ENCODE data around the gene FPR1.
A peak's percentile ranks its signal among the peaks of the same experiment; 100 is the strongest.
"Not testable (repeated sequence)": the region's sequence is repeated elsewhere in the genome, so short reads cannot be mapped to it uniquely, and the experiment has no call there.

Gene FPR1

DNA sequence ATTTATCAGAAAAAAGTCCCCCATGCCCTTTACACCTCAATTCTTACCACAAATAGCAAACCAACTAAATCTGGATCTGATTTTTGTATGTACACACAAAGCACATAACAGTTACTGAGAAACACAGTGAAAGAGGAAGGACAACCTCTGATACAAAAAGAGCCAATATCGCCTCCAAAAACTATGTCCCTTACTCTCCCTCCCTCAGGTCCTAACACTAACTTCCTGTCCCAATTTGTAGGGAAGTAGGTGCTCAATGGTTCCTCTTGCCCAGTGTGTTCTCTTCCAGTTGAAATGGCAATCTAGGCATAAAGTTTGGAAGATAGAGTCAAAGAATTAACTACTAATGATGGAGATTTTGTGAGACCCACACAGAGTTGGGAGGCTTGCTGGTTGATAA lies 27.5 kb upstream of the FPR1 start:
- no peak for DNase-seq (ENCODE audit: low read depth, low spot score)

DNA sequence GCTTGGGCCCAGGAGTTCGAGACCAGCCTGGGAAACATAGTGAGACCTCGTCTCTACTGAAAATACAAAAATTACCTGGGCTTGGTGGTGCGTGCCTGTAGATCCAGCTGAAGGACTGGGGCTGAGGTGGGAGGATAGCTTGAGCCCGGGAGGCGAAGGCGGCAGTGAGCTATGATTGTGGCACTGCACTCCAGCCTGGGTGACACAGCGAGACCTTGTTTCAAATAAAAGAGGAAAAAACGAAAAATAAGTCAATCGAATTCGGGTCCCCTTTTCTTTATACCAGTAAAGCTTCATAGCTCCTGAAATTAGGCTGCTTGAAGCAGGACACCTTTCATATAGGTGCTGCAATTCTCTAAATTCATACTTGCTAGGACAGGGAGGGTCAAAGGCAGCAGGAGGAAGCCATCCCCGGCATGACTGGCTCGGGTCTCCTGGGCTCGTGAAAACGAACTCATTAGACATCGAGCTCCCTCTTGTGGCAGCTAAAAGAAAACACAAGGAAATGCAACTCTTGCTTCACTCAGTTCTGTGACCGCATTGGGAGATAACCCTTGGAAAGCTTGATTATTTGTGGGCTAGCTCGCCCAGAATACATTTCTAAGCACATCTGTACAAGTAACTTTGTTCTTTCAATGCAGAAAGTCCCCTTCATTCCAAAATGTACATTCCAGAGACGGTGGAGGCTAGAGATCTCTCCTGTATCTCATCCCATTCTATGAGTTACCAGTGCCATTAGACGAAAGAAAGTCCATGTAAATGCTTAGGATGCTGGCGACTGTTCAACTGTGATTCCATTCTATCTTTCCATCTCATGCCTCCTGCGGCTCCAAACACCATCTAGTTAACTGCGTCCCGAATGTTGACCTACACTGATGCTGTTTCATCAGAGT lies 26.1 kb upstream of the FPR1 start:
- DNase-seq (ENCODE audit: low read depth, low spot score): peak; percentile 61

DNA sequence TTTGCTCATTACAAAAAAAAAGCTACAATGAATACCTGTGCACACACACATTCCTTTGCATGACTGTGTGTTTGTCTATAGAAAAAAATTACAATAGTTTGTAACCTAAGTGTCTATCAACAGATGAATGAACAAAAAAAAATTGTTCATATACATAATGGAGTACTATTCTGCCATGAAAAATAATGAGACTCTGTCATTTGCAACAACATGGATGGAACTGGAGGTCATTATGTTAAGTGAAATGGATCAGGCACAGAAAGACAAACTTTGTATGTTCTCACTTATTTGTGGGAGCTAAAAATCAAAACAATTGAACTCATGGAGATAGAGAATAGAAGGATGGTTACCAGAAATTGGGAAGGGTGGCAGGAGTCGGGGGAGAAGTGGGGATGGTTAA lies 24.9 kb upstream of the FPR1 start:
- DNase-seq (ENCODE audit: low read depth, low spot score): not testable (repeated sequence)

DNA sequence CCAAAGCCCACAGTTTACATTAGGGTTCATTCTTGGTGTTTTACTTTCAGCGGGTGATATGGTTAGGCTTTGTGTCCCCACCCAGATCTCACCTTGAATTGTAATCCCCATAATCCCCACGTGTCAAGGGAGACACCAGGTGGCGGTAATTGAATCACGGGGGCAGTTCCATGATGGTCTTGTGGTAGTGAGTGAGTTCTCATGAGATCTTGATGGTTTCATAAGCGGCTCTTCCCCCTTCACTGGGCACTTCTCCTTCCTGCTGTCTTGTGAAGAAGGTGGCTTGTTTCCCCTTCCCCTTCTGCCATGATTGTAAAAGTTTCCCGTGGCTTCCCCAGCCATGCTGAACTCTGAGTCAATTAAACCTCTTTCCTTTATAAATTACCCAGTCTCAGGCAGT lies 21.3 kb upstream of the FPR1 start:
- no peak for DNase-seq (ENCODE audit: low read depth, low spot score)

DNA sequence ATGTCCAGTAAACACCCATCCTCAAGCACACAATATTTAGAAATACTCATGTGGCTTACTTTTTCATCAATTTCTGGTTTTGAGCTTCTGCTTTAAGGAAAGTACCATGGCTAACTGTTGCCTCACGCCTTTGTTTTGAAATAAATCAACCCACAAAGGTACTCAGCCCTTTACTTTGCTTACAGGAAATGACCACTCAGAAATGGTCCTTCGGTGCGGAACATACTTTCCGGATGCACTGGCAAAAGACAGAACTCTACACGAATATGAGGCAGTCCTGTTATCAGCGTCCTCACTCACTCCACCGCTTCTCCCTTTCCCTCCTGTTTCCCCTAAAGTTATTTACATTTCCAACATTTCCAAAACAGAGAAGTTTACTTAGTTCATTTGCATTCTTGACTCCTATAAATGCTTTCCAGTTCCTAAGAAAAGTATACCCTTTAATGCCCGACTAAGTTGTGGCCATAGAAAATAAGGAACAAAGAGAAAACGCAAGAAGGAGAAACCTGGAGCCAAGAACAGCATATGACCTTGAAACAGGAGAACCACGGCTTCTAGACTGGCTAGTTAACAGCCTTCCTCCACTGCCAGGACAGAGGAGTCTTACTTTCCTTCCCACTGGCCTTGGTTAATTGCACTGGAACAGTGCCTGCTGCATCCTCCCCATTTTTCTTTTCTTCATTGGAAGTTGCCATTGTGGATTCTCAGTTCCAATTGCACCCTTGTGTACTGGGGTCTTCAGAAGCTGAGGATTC lies 19.9 kb upstream of the FPR1 start:
- no peak for DNase-seq (ENCODE audit: low read depth, low spot score)

DNA sequence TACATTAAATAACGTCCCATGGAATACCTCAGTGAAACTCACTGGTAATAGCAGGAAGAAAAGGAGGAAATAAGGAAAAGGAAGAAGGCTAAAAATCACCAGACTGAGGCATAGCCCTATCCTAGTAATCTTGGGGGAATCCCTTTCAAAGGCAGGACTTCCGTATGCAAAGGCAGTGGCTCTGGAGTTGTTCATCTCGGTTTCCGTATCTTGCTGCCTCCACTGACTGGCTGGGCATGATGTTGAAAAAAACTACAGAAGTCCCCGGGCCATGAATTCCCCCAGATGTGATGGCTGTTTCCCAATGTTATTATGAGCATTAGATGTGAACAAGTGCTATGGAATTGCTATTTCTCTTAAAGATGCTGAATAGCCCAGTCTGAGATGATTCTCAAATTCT lies 14.8 kb upstream of the FPR1 start:
- DNase-seq (ENCODE audit: low read depth, low spot score): no peak

DNA sequence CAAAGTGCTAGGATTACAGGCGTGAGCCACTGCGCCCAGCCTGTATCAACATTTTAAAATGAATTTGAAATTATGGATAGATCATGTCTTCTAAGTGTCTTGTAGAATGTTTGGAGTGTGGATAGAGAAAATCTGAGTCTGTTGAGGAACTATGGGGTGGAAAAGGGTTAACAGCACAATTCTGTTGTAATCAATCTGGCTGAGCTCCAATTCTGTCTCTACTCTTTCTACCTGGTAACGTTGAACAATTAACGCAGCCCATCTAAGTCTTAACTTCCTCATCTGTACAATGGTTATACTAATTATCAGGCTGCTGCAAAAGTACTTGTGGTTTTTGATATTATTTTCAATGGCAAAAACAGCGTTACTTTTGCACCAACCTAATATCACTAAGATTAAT lies 13.4 kb upstream of the FPR1 start:
- DNase-seq (ENCODE audit: low read depth, low spot score): no peak

DNA sequence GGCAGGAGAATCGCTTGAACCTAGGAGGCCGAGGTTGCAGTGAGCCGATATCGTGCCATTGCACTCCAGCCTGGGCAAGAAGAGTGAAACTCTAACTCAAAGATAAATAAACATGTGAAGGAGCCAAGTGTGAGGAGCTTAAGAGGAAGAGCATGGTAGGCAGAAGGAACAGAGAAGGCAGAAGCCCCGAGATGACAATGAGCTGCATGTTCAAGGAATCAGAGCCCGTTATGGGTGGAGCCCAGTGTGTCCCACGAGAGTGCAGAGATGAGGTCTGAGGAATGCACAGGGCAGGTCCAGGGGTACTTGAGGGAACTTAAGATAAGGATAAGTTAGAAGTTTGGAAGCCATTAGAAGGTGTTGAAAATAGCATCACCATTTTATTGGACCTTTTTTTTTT lies 10.0 kb upstream of the FPR1 start:
- DNase-seq (ENCODE audit: low read depth, low spot score): no peak

DNA sequence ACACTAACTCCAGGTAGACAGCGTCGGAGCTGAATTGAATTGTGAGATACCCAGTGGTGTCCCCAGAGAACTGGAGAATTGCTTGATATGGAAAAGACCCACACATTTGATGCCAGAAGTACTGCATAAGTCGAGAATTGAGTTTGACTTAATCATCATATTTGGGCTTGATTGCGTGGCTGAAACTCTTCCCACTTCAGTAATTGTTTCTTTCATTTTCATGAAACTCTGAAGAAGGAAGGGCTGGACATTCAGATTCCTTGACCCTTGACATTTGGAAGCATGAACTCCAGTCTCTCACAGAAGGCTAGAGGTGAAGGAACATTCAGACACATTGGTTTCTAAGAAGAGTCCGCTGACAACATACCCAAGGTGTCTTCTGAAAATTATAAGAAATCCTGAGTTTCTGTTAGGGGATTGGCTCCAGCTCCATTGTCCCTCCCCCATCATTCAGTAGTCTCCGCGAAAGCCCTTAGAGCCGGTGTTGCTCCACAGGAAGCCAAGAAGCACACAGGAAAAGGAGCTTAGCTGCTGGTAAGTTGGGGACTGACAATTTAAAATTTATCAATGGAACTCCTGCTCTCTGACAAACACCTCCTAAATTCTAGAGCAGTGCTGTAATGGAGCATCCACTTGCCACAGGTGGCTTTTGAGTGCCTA lies 9.1 kb upstream of the FPR1 start, which contains the start of gene FPR2:
Gene FPR2 (plus strand): TSS at position 484 of the 660 bp plus-strand sequence. CDS start 7,479 bp downstream, outside the sequence.
- no peak for DNase-seq (ENCODE audit: low read depth, low spot score)

DNA sequence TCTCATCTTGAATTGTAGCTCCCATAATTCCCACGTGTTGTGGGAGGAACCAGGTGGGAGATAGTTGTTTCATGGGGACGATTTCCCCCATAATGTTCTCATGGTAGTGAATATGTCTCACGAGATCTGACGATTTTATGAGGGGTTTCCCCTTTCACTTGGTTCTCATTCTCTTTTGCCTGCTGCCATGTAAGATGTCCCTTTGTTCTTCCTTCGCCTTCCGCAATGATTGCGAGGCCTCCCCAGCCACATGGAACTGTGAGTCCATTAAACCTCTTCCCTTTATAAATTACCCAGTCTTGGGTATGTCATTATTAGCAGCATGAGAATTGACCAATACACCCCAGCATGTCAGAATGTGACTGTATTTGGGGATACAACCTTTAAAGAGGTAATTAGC lies 3.9 kb upstream of the FPR1 start:
- no peak for DNase-seq (ENCODE audit: low read depth, low spot score)

DNA sequence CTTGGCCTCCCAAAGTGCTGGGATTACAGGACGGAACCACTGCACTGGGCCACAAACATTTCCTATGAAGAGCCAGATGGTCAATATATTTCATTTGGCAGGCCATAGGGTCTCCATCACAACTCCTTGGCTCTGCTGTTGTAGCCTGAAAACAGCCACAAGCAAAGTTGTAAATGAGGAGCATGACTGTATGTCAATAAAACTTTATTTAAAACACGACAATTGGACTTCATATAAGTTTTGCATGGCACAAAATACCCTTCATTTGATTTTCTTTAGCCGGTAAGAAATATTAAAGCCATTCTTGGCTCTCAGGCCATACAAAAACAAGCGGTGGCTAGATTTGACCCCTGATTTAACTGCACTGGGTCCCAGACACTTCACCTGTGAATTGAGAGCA lies 3.1 kb upstream of the FPR1 start:
- no peak for DNase-seq (ENCODE audit: low read depth, low spot score)

DNA sequence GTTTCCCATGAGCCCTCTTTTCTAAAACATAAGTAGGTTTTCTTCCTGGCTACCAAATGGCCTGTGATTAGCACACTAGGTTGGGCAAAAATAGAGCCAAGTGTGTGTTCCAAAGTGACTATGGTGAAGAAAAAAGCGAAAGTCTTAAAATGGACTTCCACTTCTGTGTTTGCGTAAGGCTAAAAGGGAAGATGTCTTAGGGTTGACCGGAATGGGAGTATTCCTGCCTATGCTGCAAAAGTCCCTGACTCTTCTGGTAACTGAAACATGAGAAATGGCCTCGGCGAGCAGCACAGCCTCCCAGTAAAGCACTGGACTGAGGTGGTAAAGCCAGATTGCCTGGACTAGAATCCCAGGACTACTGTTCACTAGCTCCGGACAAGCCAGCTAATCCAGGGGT lies 2.4 kb upstream of the FPR1 start:
- no peak for DNase-seq (ENCODE audit: low read depth, low spot score)

DNA sequence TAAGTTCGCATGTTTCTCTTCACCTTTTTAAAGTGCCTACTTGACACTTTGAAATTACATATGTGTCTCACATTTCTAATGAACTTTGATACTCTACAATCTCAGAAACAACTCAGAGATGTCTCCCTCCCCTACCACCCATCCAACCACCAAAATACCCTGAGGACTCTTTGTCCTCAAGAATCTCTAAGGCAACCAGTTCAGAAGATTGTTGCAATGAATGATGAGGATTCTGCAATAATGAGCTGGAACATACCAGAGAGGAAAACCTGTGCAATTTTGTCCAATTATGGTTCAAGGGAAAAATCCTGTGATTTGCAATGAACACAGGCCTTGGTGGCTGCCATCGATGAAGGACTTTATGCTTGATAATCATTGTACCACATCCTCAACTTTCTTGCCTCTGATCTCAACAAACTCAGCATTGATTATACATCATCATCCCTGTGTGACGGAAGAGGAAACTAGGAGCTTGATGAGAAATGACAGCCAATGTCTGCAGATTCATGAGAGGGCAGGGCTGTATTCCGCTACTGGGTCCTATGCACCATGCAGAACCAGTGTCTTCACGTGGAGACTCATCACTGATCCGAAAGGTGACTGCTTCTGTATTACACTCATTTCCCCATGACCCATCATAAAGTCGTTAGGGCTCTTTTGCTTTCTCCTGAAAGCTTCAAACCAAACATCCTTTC lies 1.1 kb downstream of the FPR1 start:
- no peak for DNase-seq (ENCODE audit: low read depth, low spot score)

DNA sequence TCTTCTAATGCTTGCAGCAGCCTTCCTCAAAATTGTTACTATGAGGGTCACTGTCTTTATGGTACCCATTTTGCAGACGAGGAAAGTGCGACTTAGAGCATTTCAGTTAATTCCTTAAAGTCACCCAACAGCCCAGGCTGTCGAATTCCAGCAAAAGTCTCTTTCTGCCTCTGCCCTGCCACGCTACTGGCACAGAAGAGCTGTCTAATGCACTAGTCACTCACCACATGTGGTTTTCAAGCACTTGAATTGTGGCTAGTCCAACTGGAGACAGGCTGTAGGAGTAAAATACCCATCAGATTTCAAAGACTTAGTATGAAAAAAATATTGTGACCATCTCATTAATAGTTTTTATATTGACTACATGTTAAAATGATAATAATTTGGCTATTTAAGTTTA lies 1.7 kb downstream of the FPR1 start:
- DNase-seq (ENCODE audit: low read depth, low spot score): no peak

DNA sequence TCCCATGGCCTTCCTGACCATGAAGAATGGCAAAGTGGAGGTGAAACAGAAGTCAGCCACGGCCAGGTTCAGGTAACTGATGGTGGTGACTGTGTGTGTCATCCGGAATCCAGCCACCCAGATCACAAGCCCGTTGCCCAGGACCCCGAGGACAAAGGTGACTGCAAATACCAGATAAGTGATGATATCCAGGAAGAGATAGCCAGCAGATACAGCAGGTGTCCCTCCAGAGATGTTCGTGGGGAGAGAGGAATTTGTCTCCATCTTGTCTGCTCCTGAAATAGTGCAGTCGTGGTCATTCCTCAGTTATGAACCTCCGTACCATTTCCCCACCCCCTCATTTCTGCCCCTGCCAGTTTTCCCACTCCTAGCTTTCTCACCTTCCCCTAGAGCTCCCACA lies 4.9 kb downstream of the FPR1 start:
- no peak for DNase-seq (ENCODE audit: low read depth, low spot score)

DNA sequence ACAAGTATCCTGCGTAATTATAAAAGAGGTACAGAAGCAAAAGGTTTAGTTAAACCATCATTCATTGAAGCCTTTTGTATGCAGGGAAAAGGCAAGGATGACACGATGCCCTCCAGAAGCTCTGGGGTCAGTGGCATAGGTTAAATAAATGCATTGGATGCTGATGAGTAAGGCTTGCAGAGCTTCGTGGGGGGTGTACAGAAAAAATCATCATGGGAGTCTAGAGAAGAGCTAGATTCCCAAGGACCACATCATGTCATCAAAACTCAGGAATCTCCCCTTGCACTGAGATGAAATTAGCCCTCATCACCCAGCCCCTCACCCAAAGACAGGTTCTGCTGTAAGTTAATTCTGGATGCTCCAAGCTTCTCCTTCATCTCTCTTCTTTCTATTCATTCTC lies 8.3 kb downstream of the FPR1 start:
- DNase-seq (ENCODE audit: low read depth, low spot score): no peak

DNA sequence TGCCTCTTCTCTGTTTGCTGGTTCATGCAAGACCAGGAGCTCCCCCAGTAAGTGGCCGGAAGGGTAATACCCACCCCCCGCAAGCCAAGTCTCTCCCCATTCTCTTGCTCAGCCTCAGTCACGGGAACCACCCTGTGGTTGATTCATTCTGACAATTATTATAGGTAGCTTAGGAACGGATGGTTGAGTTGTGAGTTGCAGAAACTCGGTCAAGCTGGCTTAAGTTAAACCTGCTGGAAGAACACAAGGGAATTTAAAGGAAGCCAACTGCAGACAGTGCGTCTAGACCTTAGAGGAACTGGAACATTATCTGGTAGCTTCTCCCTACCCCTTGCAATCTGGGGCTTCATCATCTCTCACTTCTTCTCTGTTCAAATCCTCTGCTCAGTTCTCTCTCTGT lies 8.9 kb downstream of the FPR1 start:
- DNase-seq (ENCODE audit: low read depth, low spot score): no peak

DNA sequence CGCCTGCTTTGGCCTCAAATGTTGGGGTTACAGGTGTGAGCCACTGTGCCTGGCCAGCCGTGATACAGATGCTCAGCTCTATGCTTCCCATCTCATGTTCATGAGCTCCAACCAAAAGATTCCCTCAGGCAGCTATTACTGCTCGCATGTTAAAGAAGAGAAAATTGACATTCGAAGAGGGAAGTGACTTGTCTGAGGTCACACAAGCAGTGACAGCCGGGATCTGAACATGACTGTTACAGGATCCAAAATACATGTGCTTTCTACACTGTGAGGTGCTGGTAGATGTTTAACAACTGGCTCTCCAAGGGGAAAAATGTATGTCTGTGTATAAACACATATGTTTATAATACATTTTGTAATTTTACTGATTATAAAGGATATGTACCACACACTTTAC lies 11.3 kb downstream of the FPR1 start:
- DNase-seq (ENCODE audit: low read depth, low spot score): no peak

DNA sequence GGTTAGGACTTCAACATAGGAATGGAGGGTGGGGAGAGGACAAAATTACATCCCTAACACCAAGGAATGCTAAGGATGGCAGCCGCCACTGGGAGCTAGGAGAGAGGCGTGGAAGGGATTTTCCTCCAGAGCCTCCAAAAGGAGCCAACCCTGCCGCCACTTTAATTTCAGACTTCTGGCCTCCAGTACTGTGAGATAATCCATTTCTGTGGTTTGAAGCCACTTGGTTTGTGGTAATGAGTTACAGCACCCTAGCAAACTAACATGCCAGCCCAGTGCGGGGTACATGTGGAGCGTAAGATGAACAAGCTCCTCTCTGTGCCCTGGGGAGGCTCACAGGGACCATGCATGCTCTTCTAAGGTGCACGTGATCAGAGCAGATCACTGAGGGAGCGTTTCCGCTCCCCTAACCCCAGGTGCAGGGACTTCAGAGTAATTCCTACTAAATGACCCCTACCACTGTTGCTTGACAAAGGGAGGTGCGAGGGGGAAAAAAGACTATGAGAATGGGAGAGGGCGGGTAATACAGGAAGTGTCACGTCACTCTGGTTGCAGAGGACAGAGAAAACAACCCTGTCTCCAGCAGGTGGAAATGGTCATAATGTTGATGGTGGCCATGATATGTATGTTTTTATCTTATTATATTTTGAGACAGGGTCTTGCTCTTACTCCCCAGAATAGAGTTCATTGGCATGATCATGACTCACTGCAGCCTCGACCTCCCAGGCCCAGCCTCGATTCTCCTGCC lies 12.0 kb downstream of the FPR1 start:
- DNase-seq (ENCODE audit: low read depth, low spot score): no peak

DNA sequence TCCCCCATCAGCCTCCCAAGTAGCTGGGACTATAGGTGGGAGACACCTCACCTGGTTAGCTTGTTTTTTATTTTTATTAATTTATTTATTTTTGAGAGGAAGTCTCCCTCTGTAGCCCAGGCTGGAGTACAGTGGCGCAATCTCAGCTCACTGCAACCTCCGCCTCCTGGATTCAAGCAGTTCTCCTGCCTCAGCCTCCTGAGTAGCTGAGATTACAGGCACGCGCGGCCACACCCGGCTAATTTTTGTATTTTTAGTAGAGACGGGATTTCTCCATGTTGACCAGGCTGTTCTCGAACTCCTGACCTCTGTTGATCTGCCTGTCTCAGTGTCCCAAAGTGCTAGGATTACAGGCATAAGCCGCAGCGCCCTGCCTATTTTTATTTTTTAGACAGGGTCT lies 13.2 kb downstream of the FPR1 start:
- not testable (repeated sequence) for DNase-seq (ENCODE audit: low read depth, low spot score)

DNA sequence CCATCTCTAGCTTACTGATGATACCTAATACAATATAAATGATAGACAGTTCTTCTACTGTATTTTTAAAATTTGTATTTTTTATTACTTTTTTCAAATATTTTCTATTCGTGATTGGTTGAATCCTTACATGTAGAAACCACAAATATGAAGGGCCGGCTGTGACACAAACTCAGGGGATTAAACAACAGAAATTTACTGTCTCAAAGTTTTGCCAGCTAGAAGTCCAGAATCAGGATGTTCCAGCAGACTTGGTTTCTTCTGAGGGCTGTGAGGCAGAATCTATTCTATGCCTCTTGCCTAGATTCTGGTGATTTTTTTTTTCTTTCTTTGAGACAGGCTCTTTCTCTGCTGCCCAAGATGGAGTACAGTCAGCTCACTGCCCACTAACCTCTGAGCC lies 13.8 kb downstream of the FPR1 start:
- no peak for DNase-seq (ENCODE audit: low read depth, low spot score)

Data from iPS DF 19.7 (cell line).